Measurements from ENCODE around the gene TLE2.

- TF ChIP-seq CTCF (IDR thresholded peaks at IDR 0.05) (no peak), POLR2AphosphoS5 (IDR thresholded peaks at IDR 0.05; ENCODE audit: low read depth, low read length) (no peak)
These were observed 23.7 kb downstream of the TLE2 start for GRCh38 chr19:3005345-3005744.

Measured in Panc1 (cell line).